Measurements from ENCODE around the gene ZFAND2B.
A peak's percentile ranks its signal among the peaks of the same experiment; 100 is the strongest.

GRCh38 chr2:219230059-219230540 is 23.5 kb downstream of the ZFAND2B start:
- TF ChIP-seq CTCF (IDR thresholded peaks at IDR 0.05; ENCODE audit: poor library complexity, severe bottlenecking): no peak
- peak; percentile 87 for TF ChIP-seq MXI1 (conservative IDR thresholded peaks at IDR 0.05; ENCODE audit: poor library complexity, severe bottlenecking)
- no peak for TF ChIP-seq EZH2 (IDR thresholded peaks at IDR 0.05; ENCODE audit: borderline replicate concordance, insufficient read depth, low read length, poor library complexity, severe bottlenecking)
